Activated CD8-positive, alpha-beta T cell treated with anti-CD3 and anti-CD28 coated beads, Interleukin-2, amount 10 ng/mL, durations not matched to agents 7 days and 5 days (primary cell): ENCODE results near the gene FRMD1. TPM values are rescaled to one million over a fixed set of nuclear protein-coding genes. Genes with fewer than 3 reads are reported as not detected.

ENCODE experiments used
- ATAC-seq: fragments of 150-1000 bp; cut with Tn5 transposase; one replicate; pipeline ENCODE4 v1.10.0; 2021; ENCODE audit warnings: moderate library complexity
- CTCF ChIA-PET: fragments of 350-600 bp; sonication (Branson Sonifier 250); formaldehyde crosslinking; loops from one replicate; lab custom pipeline; 2021; ENCODE audit warnings: antibody characterized with exemption; lab: Charles Lee
- POLR2A ChIA-PET: fragments of 350-600 bp; sonication (Branson Sonifier 250); formaldehyde crosslinking; loops from one replicate; lab custom pipeline; 2021; ENCODE audit warnings: antibody characterized with exemption; lab: Charles Lee
- DNase-seq: peaks from one replicate; pipeline ENCODE4 v3.0.0-alpha.2; 2020
- H3K27ac Mint-ChIP-seq: one replicate; pipeline ENCODE4 v1.8.0; 2021; ENCODE audit warnings: mild to moderate bottlenecking, mixed read lengths
- H3K27me3 Mint-ChIP-seq: one replicate; pipeline ENCODE4 v1.8.0; 2021; ENCODE audit warnings: low read depth, mixed read lengths
- H3K36me3 Mint-ChIP-seq: one replicate; pipeline ENCODE4 v1.8.0; 2021; ENCODE audit warnings: low read depth, mixed read lengths
- H3K4me1 Mint-ChIP-seq: one replicate; pipeline ENCODE4 v1.8.0; 2021; ENCODE audit warnings: low read depth, mixed read lengths
- H3K4me3 Mint-ChIP-seq: one replicate; pipeline ENCODE4 v1.8.0; 2021; ENCODE audit warnings: mild to moderate bottlenecking, mixed read lengths
- H3K9me3 Mint-ChIP-seq: one replicate; pipeline ENCODE4 v1.8.0; 2022; ENCODE audit warnings: mixed read lengths; ENCODE audit not compliant: insufficient read depth
- total RNA-seq, 2 experiments: library from RNA; stranded (reverse); gene quantifications; one replicate each; pipeline ENCODE4 v1.2.3, GENCODE V29; 2021

The FRMD1 gene
- total RNA-seq, 2 experiments from 2014 or later = not detected

DNA sequence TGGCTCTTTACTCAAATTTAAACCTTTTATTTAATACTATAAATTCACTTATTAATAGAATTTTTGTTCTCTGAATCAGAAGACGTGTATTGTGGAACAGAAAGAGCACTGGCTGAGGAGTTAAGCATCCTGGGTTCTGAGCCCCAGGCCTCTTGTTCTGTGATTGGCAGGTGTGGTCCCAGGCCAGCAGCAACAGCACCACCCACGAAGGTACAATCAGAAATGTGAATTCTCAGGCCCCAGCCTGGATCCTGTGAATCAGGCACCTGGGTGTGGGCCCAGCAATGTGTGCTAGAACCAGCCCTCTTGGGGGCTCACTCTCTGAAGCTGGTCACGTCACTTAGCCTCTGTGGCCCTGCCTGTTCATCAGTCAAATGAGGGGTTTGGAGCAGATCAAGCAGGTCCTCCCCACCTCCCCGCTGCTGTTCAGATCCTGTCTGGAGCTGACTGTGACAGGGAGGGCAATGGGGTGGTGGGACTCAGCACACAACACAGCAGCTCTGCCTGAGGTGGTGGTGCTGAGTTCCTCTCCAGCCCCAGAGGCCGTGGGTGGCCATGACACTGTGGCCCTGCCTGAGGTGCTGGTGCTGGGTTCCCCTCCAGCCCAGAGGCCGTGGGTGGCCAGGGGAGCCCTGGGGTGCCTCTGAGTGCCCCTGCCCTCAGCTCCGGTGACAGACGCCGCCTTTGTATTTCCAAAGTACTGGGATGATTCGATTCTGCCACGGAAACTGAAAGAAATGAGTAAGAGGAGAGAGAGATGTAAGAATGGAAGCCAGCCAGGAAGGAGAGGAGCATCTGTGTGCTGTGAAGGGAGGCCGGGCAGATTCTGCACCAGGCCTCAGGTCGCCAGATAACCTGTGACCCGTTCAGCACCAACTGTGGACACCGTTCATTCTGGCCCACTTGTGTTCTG, 41.6 kb upstream of the FRMD1 start:
- Mint-ChIP-seq H3K36me3 (no peaks in the 10 kb centered on the region), H3K4me3 (no peak overlapping the region), H3K4me1 (no peaks in the 10 kb centered on the region), H3K27me3 (no peaks in the 10 kb centered on the region), H3K9me3 (no peaks in the 10 kb centered on the region), H3K27ac (no peak overlapping the region)
- ATAC-seq (no peak), DNase-seq (peak; percentile 15)
- CTCF ChIA-PET = no interaction called here
- POLR2A ChIA-PET = no interaction called here

- no peak for ATAC-seq
Observed at GRCh38 chr6:168119539-168119938, 40.5 kb upstream of the FRMD1 start.

DNA sequence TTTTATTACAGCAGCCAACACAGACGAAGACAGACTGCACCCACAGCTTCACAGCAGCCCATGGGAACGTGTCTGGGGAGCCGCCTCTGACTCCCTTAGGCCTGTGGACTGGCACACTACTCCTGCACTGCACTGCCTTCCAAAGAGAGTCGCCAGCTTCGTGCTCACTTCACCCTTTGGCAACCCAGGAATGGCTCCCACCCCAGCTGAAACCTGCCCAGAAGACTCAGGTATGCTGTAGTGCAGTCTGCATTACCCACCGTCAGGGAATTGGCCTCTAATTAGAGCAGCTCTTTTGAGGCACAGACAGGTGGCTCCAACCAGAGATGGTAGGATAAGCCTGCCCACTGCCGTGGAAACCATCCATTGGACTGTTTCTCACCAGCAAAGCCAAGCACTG, 39.9 kb upstream of the FRMD1 start:
- ATAC-seq (no peak), DNase-seq (no peak)
- ChIA-PET CTCF (no interaction called here), POLR2A (no interaction called here)
- no peak overlapping the region for H3K27ac Mint-ChIP-seq
- no peaks in the 10 kb centered on the region for H3K4me1 Mint-ChIP-seq
- no peaks in the 10 kb centered on the region for H3K9me3 Mint-ChIP-seq
- no peaks in the 10 kb centered on the region for H3K27me3 Mint-ChIP-seq
- H3K36me3 Mint-ChIP-seq = no peaks in the 10 kb centered on the region
- H3K4me3 Mint-ChIP-seq = no peak overlapping the region

More at GRCh38 chr6:168119539-168119938, 40.5 kb upstream of the FRMD1 start:
- ChIA-PET CTCF (no interaction called here), POLR2A (no interaction called here)
- DNase-seq = no peak
- Mint-ChIP-seq H3K4me3 (no peak overlapping the region), H3K27me3 (no peaks in the 10 kb centered on the region), H3K27ac (no peak overlapping the region), H3K9me3 (no peaks in the 10 kb centered on the region), H3K4me1 (no peaks in the 10 kb centered on the region), H3K36me3 (no peaks in the 10 kb centered on the region)

DNA sequence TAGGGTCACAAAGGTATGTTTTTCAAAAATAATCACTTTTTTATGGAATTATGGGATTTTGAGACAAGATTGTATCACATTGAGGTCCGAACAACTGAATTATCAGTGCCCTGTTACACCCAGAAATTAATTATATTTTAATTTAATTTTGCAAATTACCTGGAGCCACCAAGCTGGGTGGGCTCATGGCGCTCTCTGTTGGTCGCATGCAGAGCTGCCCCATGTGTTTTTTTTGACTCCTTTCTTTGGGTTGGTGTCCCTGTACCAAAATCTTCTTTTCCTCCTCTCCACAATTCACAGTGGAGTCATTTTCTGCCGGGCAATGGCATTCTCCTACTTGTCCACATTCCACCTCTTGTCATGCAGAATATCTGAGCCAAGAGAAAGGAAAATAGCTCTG, 38.9 kb upstream of the FRMD1 start:
- Mint-ChIP-seq H3K9me3 (no peaks in the 10 kb centered on the region), H3K36me3 (no peaks in the 10 kb centered on the region), H3K4me3 (no peak overlapping the region), H3K27me3 (no peaks in the 10 kb centered on the region), H3K27ac (no peak overlapping the region), H3K4me1 (no peaks in the 10 kb centered on the region)
- ATAC-seq (no peak), DNase-seq (no peak)
- ChIA-PET CTCF (no interaction called here), POLR2A (no interaction called here)

DNA sequence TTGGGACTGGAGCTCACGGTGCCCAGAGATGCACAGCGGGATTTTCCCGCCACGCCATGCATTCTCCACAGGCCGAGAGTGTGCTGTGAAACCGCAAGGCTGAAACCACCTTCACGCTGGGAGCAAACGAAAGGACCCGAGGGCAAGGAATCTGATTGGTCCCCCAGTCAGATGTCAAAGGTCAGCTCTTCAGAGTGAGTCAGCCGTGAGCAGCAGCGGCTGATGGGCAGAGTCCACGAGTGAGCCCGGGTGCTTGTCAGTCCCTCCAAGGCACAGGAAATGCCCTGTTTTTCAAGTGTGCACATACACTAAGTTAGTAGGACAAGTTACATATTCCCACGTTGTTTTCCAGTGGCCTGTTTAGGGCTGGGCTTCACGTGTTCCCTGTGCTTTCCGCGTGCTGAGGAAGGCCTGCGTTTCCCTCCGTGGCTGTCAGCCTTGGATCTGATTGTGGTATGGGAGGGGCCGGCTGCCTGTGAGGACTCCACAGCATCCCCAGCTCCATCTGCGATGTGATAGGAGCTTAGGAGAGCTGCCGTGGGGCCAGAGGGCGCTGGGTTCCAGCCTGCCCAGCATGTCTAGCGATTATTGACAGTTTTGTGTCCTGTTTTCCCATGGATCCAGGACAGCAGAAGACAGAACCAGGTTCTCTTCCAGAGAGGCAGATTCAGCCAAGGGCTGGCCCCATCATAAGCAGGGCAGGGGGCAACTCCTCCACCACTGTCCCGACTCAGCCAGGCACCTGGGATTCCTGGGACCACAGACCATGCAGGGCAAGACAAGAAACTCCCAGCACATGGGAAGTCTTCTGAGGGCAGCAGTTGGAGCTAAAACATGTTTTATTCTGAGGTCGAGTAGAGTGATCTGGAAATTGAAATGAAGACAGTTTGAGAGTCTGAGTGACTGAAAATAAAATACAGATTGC, 38.2 kb upstream of the FRMD1 start:
- Mint-ChIP-seq H3K36me3 (no peaks in the 10 kb centered on the region), H3K4me1 (no peaks in the 10 kb centered on the region), H3K9me3 (no peaks in the 10 kb centered on the region), H3K27ac (no peak overlapping the region), H3K4me3 (no peak overlapping the region), H3K27me3 (no peaks in the 10 kb centered on the region)
- CTCF ChIA-PET = no interaction called here
- POLR2A ChIA-PET = no interaction called here
- ATAC-seq (no peak), DNase-seq (no peak)

DNA sequence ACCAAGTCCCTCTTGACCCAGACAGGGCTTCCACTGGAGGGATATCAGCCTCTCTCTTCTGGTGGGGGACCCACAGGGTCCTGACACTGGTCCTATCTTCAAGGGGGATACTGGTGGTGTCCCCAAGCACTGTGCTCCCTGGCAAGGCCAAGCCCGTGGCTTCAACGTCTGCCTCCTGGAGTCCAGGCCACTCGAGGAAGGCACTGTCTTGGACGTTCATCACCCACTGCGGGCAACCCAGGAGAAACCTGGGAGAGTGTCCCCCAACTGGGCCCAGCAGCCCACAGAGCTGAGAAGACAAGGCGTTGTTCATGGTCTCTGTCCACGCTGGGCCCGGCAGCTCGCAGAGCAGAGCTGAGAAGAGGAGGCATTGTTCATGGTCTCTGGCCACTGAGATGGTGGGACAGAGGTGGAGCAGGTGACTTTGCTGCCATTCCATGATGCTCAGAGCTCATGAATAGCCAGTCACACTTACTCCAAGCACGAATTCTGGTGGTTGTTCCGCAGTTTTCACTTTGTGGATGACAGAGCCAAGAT, 37.5 kb upstream of the FRMD1 start:
- Mint-ChIP-seq H3K9me3 (no peaks in the 10 kb centered on the region), H3K27me3 (no peaks in the 10 kb centered on the region), H3K4me1 (no peaks in the 10 kb centered on the region), H3K27ac (no peak overlapping the region), H3K4me3 (no peak overlapping the region), H3K36me3 (no peaks in the 10 kb centered on the region)
- ATAC-seq (no peak), DNase-seq (no peak)
- POLR2A ChIA-PET = no interaction called here
- CTCF ChIA-PET = no interaction called here

DNA sequence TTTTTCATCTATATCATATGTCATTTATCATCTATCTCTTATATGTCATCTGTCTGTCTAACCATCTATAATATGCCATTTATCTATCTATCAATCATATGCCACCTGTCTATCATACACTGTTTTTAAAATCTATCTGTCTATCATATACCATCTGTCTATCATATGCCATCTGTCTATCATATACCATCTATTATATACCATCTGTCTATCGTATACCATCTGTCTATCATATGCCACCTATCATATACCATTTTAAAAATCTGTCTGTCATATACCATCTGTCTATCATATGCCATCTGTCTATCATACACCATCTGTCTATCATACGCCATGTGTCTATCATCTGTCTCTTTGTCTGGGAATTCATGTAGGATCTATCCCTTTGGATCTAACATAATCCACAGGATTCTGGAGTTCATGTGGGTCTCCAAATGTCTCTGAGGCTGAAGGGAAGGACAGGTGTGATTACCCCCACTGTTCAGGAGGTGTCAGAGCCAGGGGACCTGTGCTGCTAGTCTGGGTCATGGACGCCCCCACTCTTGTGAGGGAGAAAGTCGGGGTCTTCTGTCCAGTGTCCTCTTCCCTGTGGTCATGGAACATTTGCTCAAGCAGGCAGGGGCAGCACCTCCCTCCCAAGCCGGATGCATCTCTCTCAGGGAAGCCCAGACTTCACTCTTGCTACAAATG, 36.9 kb upstream of the FRMD1 start:
- Mint-ChIP-seq H3K27me3 (no peaks in the 10 kb centered on the region), H3K27ac (no peak overlapping the region), H3K9me3 (no peaks in the 10 kb centered on the region), H3K36me3 (no peaks in the 10 kb centered on the region), H3K4me1 (no peaks in the 10 kb centered on the region), H3K4me3 (no peak overlapping the region)
- DNase-seq (no peak), ATAC-seq (no peak)
- CTCF ChIA-PET = no interaction called here
- POLR2A ChIA-PET = no interaction called here

- H3K27ac Mint-ChIP-seq = no peak overlapping the region
- no peak overlapping the region for H3K4me3 Mint-ChIP-seq
- no peaks in the 10 kb centered on the region for H3K9me3 Mint-ChIP-seq
- no peak for DNase-seq
- H3K36me3 Mint-ChIP-seq = no peaks in the 10 kb centered on the region
- ATAC-seq = no peak
- ChIA-PET POLR2A (no interaction called here), CTCF (no interaction called here)
- no peaks in the 10 kb centered on the region for H3K27me3 Mint-ChIP-seq
- H3K4me1 Mint-ChIP-seq = no peaks in the 10 kb centered on the region
Observed at GRCh38 chr6:168113226-168113625, 34.2 kb upstream of the FRMD1 start.

DNA sequence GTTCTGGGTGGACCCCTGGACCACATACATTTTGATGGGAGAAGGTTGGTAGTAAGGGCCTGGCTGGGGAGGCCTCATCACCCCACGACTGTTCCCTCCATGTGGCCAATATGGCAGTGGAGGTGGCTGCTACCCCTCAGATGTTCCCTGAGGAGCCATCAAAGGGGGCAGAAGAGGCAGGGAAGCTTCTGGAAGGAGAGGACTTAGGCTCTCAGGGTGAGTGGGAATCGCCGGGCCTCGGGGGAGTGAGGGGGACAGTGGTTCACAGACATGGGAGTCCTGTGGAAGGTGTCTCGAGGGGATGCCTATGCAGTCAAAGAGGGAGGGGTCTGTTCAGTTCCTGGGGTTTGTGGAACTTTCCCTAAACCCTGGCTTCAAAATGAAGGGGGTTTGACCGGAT, 32.9 kb upstream of the FRMD1 start:
- no peak for DNase-seq
- Mint-ChIP-seq H3K4me1 (no peaks in the 10 kb centered on the region), H3K27me3 (no peaks in the 10 kb centered on the region), H3K36me3 (no peaks in the 10 kb centered on the region), H3K4me3 (no peak overlapping the region), H3K27ac (no peak overlapping the region), H3K9me3 (no peaks in the 10 kb centered on the region)
- ATAC-seq = no peak
- ChIA-PET POLR2A (no interaction called here), CTCF (no interaction called here)

DNA sequence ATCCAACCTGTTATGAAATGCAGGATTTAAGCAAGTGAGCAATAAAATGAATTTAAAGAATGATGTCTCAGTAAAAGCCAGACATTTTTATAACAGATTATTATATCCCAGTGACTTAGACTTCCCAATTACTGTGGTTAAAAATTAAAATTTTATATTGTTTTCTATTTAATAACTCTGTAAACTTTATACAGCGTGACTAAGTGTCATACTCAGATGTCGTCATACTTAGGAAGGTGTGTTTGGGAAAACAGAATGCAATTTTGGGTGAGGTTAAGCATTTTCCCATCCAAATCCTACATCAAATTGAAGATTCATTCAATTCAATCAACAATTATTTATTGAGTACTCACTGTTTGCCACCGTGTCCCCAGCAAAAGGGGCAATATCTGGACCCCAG, 31.4 kb upstream of the FRMD1 start:
- ATAC-seq (no peak), DNase-seq (no peak)
- Mint-ChIP-seq H3K27me3 (no peaks in the 10 kb centered on the region), H3K4me1 (no peaks in the 10 kb centered on the region), H3K36me3 (no peaks in the 10 kb centered on the region), H3K4me3 (no peak overlapping the region), H3K9me3 (no peaks in the 10 kb centered on the region), H3K27ac (no peak overlapping the region)
- ChIA-PET CTCF (no interaction called here), POLR2A (no interaction called here)

DNA sequence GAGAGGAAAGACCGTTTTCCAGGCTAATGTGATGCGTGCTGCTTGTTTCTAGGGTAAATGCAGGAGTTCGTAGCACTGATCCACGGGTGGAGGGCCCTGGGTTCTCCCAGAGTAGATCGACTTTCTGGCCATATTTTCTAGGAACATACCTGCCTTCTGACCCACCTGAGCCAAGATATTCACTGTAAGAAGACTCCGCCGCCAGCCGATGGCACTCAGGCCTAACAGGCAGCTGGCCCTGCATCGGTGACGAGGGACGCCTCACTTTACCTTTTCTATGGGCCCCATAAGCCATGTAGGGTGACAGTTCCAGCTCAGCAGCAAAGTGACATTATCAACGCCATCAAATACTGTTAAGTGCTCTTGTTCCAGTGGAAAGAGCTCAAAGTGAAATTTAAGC, 30.2 kb upstream of the FRMD1 start:
- DNase-seq (no peak), ATAC-seq (no peak)
- Mint-ChIP-seq H3K4me3 (no peak overlapping the region), H3K4me1 (no peaks in the 10 kb centered on the region), H3K36me3 (no peaks in the 10 kb centered on the region), H3K27ac (no peak overlapping the region), H3K27me3 (no peaks in the 10 kb centered on the region), H3K9me3 (no peaks in the 10 kb centered on the region)
- CTCF ChIA-PET = no interaction called here
- POLR2A ChIA-PET = no interaction called here
